HG03108 (cell line): Measurements from ENCODE around the gene TMEM119.

ENCODE experiments used
- ATAC-seq: cut with Tn5 transposase; IDR thresholded peaks from one replicate; pipeline ENCODE4 v1.9.1; 2021; ENCODE audit warnings: moderate library complexity; ENCODE audit not compliant: unreplicated experiment

The TMEM119 gene

GRCh38 chr12:108542320-108542719, 55.6 kb downstream of the TMEM119 start:
- ATAC-seq: no peak
